Fibroblast of skin of scalp (primary cell): ENCODE measurements around the gene ACY1. TPM values are rescaled to one million over a fixed set of nuclear protein-coding genes. Genes with fewer than 3 reads are reported as not detected.

ENCODE experiments used
- DNase-seq: peaks from one replicate; pipeline ENCODE4 v3.0.0-alpha.2; 2013
- polyA plus RNA-seq, 2 experiments: library from polyadenylated mRNA; unstranded; fragments of 120-200 nt; gene quantifications; one replicate each; pipeline ENCODE4 v1.2.1, GENCODE V29; 2013; ENCODE audit not compliant: insufficient read length in 2 of 2

The ACY1 gene
- polyA plus RNA-seq (2013, experiment 1 of 2; ENCODE audit: insufficient read length): 19.8 TPM
- 19.5 TPM for polyA plus RNA-seq (2013, experiment 2 of 2; ENCODE audit: insufficient read length)

GRCh38 chr3:51982838-51983577 lies at the start of gene ACY1:
ACY1 (plus strand) TSS chr3:51983535; CDS start chr3:51984065, 530 bp downstream.
- DNase-seq: peak; percentile 81

DNA sequence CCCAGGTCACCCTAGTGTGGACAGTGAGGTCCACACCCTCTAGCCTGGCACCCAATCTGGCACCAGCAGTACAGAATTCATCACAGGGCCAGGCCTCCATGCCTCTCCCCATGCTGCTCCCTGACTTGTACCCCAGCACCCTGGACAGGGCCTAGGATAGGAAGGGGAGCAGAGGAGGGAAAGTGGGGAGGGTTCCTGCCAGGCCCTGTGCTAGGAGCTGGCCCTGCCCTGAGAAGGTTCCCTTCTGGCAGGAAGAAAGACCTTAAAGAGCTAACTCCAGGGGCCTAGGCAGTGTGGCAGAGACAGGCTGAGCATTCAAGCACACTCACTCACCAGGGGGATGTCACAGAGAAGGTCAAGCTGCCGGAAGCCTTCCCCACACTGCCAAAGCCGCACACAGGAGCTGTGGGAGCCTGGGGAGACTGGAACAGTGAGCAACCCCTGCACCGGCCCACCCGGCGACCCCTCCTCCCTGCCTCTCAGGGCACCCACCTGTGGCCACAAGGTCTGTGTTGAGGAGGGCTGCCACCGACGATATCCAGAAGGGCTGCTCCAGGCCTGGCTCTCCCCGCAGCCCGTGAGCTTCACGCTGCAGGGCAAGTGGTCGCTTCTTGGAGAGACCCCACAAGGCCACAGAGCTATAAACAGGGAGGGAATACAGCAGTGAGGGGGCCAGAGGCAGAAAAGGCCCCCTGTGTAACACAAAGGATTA lies 49.0 kb upstream of the ACY1 start:
- no peak for DNase-seq

DNA sequence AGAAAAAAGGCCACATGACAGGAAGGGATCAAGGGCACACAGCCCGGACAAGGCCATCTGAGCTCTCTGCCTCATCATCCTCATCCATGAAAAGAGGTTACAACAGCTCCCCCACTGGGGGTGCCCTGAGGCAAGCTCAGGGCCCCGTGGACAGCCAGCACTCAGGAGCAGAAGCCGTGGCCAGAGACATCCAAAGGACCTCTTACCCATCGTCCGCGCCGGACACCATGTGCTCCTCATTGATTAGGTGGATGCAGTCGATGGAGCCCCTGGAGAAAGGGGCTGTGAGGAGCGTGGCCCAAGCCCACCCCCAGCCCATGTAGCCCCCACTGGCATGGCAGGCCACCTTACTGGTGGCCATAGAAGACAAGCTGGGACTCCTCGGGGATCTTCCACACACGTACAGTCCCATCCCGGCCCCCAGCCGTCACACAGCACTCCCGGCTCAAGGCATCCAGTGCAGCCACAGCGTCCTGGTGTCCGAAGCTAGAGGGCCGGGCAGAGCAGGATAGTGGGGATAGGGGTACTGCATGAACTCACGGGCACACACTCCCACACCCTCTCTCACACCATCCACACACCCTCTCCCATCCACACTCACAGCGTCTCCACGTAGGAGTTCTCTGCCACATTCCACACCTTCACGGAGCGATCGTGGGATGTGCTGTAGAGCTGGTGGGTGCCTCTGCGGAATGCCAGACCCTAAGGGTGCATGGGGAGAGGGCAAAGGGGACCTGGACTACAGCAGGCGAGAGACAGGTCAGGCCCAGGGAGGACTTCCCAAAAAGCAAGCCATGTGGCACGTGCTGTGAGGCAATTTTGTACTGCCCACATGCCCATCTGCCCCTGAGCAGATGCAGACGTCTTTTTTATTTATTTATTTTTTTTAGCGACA lies 48.1 kb upstream of the ACY1 start:
- DNase-seq: no peak

DNA sequence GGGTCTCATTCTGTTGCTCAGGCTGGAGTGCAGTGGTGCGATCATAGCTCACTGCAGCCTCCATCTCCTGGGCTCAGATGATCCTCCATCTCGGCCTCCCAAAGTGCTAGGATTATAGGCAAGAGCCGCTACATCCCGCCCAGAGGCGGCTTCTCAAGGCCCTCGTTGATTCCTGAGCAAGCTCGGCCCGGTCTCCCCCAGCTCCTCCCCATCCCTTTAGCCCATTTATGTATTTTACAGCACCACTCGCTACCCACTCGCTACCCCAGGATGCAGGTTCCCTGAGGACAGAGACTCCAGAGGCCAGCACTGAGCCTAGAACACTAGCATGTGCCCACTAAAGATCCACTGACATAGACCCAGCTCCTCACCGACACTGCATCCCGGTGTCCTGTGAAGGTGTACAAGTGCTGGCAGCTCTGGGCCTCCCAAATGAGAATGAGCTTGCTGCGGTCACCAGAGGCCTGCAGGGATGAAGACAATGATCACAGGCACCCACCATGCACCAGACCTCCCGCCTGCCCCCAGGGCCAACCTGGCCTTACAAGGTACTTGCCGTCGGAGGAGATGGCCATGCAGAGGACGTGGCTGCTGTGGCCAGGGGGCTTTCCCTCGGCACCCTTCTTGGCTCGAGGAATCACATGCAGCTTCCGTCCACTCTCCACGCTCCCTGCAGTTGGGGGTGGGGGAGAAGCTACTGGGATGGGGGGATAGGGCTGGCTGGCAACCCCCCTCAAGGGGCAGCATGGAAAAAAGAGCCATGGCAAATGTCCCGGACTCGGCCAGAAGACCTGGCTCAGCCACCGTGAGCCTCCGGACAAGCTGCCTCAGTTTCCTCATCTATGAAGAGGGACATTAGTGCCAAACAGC lies 47.2 kb upstream of the ACY1 start:
- no peak for DNase-seq

- DNase-seq: no peak
These were observed 46.3 kb upstream of the ACY1 start for GRCh38 chr3:51937014-51937413.

DNA sequence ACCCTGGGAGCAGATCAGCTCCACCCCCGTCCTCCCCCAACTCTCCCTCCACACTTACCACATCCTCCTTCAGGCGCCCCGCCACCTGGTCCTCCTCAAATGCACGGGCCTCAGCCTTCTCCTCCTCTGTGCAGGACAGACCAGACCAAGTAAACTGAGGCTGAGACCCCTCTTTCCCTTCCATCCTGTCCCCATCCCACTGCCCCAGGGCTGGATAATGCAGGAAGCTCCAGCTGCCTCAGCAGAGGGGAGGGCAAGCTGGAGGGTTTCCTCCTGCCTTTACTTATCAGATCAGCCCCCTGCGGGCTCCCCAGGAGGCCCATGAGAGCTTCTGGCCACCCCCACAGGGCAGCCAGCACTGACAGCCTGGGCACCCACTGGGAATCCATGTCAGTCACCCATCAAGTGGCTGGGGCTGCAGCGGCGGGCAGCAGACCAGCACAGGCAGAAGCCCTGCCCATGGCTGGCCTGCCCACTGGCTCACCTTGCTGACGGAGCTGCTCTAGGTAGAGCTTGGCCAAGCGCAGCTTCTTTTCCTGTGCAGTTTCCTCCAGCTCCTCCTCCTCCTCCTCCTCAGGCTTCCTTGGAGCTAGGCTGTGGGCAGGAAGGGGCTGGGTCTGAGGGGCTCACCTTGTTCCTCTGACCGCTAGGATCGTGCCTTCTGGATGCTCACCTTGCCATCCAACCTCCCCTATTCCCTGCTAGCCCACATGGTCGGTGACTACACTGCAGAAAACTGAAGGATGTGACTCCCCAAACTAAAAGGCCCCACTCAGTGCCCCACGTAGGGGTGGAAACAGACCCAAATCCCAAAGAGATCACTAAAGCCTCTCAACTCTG lies 45.5 kb upstream of the ACY1 start:
- no peak for DNase-seq

DNA sequence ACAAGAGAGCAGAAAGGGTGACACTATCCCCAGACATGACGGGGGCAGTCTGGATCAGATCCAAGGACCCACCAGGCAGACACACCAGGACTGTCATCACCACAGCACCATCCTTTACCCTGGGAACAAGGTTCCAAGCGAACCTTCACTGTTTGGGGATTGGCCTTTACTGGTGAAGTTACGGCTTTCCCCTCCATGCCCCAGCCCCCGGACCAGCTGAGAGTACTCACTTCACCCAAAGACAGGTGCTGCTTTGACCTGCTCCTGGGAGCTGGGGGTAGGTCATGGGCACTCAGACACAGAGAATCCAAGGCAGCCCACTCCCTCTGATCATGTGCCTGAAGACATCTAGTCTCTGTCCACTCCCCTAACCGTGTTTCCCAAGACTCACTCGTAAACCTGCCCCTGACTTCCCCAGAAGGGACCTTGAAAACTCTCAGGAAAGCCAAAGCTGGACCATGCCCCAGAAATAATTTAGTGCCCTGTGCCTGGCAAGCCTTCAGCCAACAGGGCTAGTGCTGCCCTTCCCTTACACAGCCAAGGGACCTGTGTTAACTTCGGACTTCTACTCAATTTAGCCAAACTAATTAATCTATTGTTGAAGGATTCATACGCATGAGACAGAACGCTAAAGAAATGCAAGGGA lies 44.4 kb upstream of the ACY1 start:
- DNase-seq: no peak

- DNase-seq: no peak
These were observed 42.5 kb upstream of the ACY1 start for GRCh38 chr3:51940648-51941462.

DNA sequence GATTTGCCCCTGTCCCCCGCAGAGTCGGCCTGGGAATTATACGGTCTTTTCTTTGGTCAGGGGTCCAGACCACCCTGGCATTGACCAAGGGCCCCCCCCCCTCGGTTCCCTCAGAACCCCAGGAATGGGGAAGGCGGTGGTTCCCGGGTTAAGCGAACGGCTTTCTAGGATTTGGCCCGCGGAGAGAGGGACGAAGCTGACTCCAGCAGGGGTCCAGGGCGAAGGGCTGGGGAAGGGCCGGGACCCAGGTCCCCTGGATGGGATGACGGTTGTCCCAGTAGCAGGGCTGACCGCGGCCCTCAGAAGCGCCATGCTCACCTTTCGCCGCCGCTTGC lies 41.9 kb upstream of the ACY1 start:
- no peak for DNase-seq

DNA sequence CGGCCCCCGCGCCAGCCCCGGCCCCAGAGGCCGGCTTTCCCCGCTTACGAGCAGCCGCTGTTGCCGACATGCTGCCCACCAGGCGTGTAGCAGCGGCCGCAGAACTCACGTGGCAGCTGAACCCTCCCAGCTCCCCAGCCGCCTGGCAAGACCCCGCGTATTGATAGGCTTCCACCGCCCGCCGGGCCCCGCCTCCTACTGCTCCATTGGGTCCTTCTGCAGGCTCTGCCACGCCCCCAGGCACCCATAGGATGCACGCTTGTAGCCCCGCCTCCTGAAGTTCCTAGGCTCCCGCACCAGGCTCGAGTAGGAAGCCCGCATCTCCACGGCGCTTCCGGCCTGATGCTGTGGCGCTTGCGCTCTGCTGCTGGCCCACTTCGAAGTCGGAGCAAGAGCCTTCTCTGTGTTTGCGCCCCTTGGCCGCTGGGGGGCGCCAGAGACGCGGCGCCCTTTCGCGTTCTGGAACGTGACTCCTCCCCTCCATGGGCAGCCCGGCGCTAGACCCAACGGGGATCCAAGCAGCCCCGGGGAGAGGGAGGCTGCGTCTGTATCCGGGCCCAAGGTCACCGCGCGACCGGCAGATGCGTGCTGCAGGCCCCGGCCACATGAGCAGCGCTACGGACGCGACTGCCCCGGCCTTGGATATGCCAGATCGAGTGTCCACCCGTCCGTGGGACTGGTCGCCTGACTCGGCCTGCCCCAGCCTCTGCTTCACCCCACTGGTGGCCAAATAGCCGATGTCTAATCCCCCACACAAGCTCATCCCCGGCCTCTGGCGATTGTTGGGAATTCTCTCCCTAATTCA lies 41.3 kb upstream of the ACY1 start, which contains the start of the genes PARP3 and RRP9:
TSS of gene PARP3 (plus strand) at position 566 of the 805 bp plus-strand sequence. CDS start 993 bp downstream, outside the sequence.
TSS of gene RRP9 (minus strand) at position 107 of the 805 bp plus-strand sequence. CDS start at position 70, 37 bp downstream.
- peak; percentile 100 for DNase-seq

GRCh38 chr3:51942603-51943450 lies 40.5 kb upstream of the ACY1 start:
- peak; percentile 72 for DNase-seq

- DNase-seq: no peak
These were observed 39.6 kb upstream of the ACY1 start for GRCh38 chr3:51943451-51944391.

DNA sequence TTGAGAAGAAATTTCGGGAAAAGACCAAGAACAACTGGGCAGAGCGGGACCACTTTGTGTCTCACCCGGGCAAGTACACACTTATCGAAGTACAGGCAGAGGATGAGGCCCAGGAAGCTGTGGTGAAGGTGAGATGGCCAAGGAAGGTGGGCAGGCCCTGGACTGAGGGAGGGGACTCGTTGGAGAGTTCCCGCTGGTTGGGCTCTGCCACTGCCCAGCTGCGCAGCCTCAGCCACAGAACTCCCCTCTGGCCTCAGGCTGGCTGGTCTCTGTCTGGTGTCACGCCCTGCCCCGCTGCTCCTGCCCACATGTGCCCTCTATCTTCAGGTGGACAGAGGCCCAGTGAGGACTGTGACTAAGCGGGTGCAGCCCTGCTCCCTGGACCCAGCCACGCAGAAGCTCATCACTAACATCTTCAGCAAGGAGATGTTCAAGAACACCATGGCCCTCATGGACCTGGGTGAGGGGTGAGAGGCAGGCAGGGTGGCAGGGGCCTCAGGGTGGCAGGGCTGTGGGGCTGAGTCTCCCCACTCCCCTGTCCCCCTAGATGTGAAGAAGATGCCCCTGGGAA lies 38.8 kb upstream of the ACY1 start:
- no peak for DNase-seq

DNA sequence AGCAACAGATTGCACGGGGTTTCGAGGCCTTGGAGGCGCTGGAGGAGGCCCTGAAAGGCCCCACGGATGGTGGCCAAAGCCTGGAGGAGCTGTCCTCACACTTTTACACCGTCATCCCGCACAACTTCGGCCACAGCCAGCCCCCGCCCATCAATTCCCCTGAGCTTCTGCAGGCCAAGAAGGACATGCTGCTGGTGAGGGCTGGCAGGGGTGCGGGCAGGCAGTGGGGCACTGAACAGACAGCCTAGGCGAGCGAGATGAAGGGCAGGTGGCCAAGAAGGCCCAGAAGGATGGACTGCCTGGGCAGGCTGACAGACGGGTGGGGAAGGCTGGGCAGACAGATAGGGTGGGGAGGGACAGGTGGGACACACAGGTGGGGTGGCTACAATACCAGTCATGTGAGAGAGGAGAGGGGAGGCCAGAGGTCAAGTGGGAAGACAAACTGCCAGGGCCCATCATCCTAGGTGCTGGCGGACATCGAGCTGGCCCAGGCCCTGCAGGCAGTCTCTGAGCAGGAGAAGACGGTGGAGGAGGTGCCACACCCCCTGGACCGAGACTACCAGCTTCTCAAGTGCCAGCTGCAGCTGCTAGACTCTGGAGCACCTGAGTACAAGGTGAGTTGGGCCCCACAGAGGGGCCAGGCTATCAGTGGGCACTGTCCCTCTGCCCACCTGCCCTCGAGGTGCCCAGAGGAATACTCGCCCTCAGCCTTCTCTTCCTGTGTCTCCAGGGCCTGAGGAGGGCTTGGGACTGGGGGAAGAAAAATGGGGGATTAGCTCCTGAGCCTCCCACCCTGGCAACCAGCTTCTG lies 38.1 kb upstream of the ACY1 start:
- no peak for DNase-seq
